Skeletal muscle satellite cell (primary cell): Measurements from ENCODE around the gene APBB2.

ENCODE experiments used
- H3K27me3 ChIP-seq: 2 replicates; pipeline ENCODE4 v1.7.0; 2013; ENCODE audit warnings: low read length; ENCODE audit not compliant: control insufficient read depth, insufficient read depth
- H3K36me3 ChIP-seq: 2 replicates; pipeline ENCODE4 v1.7.0; 2013; ENCODE audit warnings: mild to moderate bottlenecking, control low read depth, low read length; ENCODE audit not compliant: insufficient read depth
- H3K4me1 ChIP-seq: 2 replicates; pipeline ENCODE4 v1.7.0; 2013; ENCODE audit warnings: low read length; ENCODE audit not compliant: control insufficient read depth, insufficient read depth
- H3K4me2 ChIP-seq: 2 replicates; pipeline ENCODE4 v1.7.0; 2013; ENCODE audit warnings: mild to moderate bottlenecking, low read length
- H3K4me3 ChIP-seq: 2 replicates; pipeline ENCODE4 v1.7.0; 2013; ENCODE audit warnings: low read length
- H3K9ac ChIP-seq: 2 replicates; pipeline ENCODE4 v1.7.0; 2013; ENCODE audit warnings: mild to moderate bottlenecking, low read depth, low read length, moderate library complexity
- H3K9me3 ChIP-seq: replicated peaks from 2 replicates; pipeline ENCODE4 v1.7.0; 2013; ENCODE audit warnings: mild to moderate bottlenecking, control low read depth, low read length

Gene APBB2

GRCh38 chr4:40890764-40891163 is 323.6 kb downstream of the APBB2 start:
- Histone ChIP-seq H3K9ac (no peak overlapping the region), H3K36me3 (peaks cover 78% of the 10 kb centered on the region), H3K9me3 (no peaks in the 10 kb centered on the region), H3K4me1 (peaks cover 11% of the 10 kb centered on the region), H3K4me3 (no peak overlapping the region), H3K27me3 (no peaks in the 10 kb centered on the region), H3K4me2 (no peak overlapping the region)

GRCh38 chr4:40890199-40890598 is 324.1 kb downstream of the APBB2 start:
- no peak overlapping the region for H3K4me2 ChIP-seq
- no peak overlapping the region for H3K9ac ChIP-seq
- no peak overlapping the region for H3K4me3 ChIP-seq
- H3K4me1 ChIP-seq, result peaks cover 11% of the 10 kb centered on the region
- peaks cover 78% of the 10 kb centered on the region for H3K36me3 ChIP-seq
- no peaks in the 10 kb centered on the region for H3K27me3 ChIP-seq
- no peaks in the 10 kb centered on the region for H3K9me3 ChIP-seq

- no peak overlapping the region for H3K4me2 ChIP-seq
- peaks cover 74% of the 10 kb centered on the region for H3K36me3 ChIP-seq
- H3K9me3 ChIP-seq, result no peaks in the 10 kb centered on the region
- no peaks in the 10 kb centered on the region for H3K27me3 ChIP-seq
- no peak overlapping the region for H3K4me3 ChIP-seq
- H3K4me1 ChIP-seq, result peaks cover 11% of the 10 kb centered on the region
- H3K9ac ChIP-seq, result no peak overlapping the region
Measured at GRCh38 chr4:40888933-40889332, 325.4 kb downstream of the APBB2 start.

- H3K4me1 ChIP-seq, result peaks cover 11% of the 10 kb centered on the region
- H3K4me2 ChIP-seq, result no peak overlapping the region
- no peak overlapping the region for H3K4me3 ChIP-seq
- H3K9ac ChIP-seq, result no peak overlapping the region
- H3K9me3 ChIP-seq, result no peaks in the 10 kb centered on the region
- peaks cover 71% of the 10 kb centered on the region for H3K36me3 ChIP-seq
- no peaks in the 10 kb centered on the region for H3K27me3 ChIP-seq
Measured at GRCh38 chr4:40887764-40888131, 326.6 kb downstream of the APBB2 start.

- H3K9ac ChIP-seq, result no peak overlapping the region
- H3K4me3 ChIP-seq, result no peak overlapping the region
- H3K27me3 ChIP-seq, result no peaks in the 10 kb centered on the region
- peaks cover 11% of the 10 kb centered on the region for H3K4me1 ChIP-seq
- no peaks in the 10 kb centered on the region for H3K9me3 ChIP-seq
- peaks cover 71% of the 10 kb centered on the region for H3K36me3 ChIP-seq
- no peak overlapping the region for H3K4me2 ChIP-seq
Measured at GRCh38 chr4:40886931-40887763, 327.2 kb downstream of the APBB2 start.

DNA sequence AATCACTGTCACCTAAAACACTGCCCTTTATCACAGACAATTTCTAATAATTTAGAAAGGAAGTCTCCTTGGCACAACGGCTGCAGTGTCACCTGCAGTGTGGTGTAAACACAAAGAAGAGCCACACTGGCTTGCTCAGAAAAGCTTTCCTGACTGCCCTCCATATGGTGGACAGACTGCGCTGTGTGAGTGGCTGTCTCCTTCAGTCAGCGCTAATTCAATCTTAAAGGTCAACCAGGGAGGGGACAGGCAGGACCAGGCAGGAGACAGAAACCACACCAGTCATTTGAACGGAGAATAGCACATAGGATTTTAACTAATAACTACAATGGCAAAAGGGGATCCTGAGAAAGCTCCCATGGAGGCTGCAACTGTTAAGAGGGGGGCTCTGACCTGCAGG is 332.5 kb downstream of the APBB2 start:
- no peak overlapping the region for H3K4me3 ChIP-seq
- no peak overlapping the region for H3K4me2 ChIP-seq
- no peaks in the 10 kb centered on the region for H3K4me1 ChIP-seq
- H3K9me3 ChIP-seq, result no peaks in the 10 kb centered on the region
- H3K27me3 ChIP-seq, result no peaks in the 10 kb centered on the region
- H3K9ac ChIP-seq, result no peak overlapping the region
- peaks cover 78% of the 10 kb centered on the region for H3K36me3 ChIP-seq

- H3K4me1 ChIP-seq, result no peaks in the 10 kb centered on the region
- no peaks in the 10 kb centered on the region for H3K27me3 ChIP-seq
- H3K9ac ChIP-seq, result no peak overlapping the region
- peaks cover 79% of the 10 kb centered on the region for H3K36me3 ChIP-seq
- no peak overlapping the region for H3K4me3 ChIP-seq
- H3K4me2 ChIP-seq, result no peak overlapping the region
- no peaks in the 10 kb centered on the region for H3K9me3 ChIP-seq
Measured at GRCh38 chr4:40881096-40881495, 333.2 kb downstream of the APBB2 start.

GRCh38 chr4:40878548-40879055 is 335.7 kb downstream of the APBB2 start:
- Histone ChIP-seq H3K36me3 (peaks cover 66% of the 10 kb centered on the region), H3K9me3 (no peaks in the 10 kb centered on the region), H3K27me3 (no peaks in the 10 kb centered on the region), H3K4me3 (no peak overlapping the region), H3K4me2 (no peak overlapping the region), H3K4me1 (no peaks in the 10 kb centered on the region), H3K9ac (no peak overlapping the region)

DNA sequence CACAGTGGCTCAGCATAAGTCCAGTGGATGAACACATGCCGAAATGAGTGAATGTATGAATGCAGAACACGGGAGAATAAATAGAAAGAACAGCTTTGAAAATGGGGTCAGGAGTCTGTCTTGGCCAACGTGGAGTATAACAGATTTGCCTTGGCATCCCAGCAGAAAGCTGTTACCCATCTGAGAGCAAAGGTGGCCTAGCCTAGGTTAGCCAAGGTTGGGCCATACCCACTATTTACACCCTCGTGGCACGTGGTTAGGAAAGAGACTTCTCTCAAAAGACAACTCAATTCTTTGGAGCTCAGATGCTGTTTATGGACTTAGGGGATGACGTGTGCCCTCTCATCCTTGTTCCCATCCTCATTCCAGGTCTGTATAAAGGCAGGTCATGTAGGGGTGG is 337.3 kb downstream of the APBB2 start:
- no peaks in the 10 kb centered on the region for H3K4me1 ChIP-seq
- no peak overlapping the region for H3K9ac ChIP-seq
- H3K27me3 ChIP-seq, result no peaks in the 10 kb centered on the region
- peaks cover 62% of the 10 kb centered on the region for H3K36me3 ChIP-seq
- H3K4me3 ChIP-seq, result no peak overlapping the region
- no peaks in the 10 kb centered on the region for H3K9me3 ChIP-seq
- H3K4me2 ChIP-seq, result no peak overlapping the region

DNA sequence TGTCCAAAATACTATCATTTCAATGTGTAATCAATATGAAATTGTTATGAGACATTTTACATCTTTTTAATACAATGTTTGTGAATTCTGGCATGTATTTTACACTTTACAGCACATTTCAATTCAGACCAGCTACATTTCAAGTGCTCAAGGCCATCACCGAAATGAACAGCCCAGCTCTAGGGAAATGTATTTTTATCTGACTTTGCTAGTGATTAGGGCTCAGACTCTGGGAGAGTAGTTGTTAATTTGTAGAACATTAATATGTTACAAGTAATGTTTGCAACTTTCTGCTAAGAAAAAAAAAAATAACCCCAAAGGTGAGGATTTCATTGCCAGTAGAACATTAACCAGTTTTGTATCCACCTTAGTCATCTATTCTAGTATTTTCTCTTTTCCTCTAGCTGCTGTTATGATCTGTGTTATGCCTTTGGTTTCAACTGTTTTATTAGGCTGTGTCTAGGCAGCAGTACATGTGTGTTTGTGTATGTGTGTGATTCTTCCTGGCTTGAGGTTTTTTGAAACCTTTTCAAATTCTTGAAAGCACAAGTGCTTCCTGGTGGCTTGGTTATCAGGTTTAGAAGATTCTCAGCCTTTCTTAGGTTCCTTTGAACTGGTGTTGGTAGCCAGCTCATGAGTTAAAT is 338.7 kb downstream of the APBB2 start:
- no peaks in the 10 kb centered on the region for H3K27me3 ChIP-seq
- H3K9ac ChIP-seq, result no peak overlapping the region
- H3K4me2 ChIP-seq, result no peak overlapping the region
- no peak overlapping the region for H3K4me3 ChIP-seq
- no peaks in the 10 kb centered on the region for H3K4me1 ChIP-seq
- H3K36me3 ChIP-seq, result peaks cover 57% of the 10 kb centered on the region
- H3K9me3 ChIP-seq, result no peaks in the 10 kb centered on the region

DNA sequence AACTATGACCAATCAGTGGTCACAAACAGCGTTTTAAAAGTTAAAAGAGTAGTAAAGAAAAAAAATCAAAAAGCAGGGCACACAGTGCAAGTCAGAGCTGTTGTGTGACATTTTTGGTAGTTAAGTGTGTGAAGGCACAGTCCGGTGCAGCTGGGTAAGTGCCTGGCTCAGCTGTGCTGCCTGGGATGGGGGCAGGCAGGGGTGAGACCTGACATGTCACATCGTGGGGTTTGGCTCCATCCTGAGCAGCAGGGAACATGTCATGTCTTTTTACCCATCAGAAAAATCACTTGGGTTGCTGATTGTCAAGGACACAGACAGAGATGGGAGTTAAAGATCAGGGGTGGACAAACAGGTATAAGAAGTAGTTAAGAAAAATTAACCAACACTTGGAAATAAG is 339.4 kb downstream of the APBB2 start:
- Histone ChIP-seq H3K9ac (no peak overlapping the region), H3K9me3 (no peaks in the 10 kb centered on the region), H3K4me1 (peaks cover 6% of the 10 kb centered on the region), H3K27me3 (no peaks in the 10 kb centered on the region), H3K4me3 (no peak overlapping the region), H3K4me2 (no peak overlapping the region), H3K36me3 (peaks cover 50% of the 10 kb centered on the region)

DNA sequence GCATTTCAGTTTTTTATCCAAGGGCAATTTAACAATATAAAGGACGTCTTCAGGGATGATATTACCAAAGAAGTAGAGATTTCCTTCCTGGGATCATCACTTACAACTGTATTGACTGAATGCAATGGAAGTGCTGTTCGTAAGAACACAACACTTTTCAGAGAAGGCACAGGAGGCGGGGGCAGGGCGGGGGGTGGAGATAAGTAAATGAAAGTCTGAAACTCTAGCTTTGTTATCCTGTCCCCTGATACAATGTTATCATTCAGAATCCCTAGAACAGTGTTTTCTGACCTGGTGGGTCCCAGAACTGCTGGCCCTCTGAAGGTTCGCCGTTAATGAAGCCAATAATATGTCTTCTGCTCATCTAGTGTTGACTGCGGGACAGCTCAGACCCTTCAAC is 340.0 kb downstream of the APBB2 start:
- Histone ChIP-seq H3K4me2 (no peak overlapping the region), H3K9ac (no peak overlapping the region), H3K9me3 (no peaks in the 10 kb centered on the region), H3K36me3 (peaks cover 48% of the 10 kb centered on the region), H3K27me3 (no peaks in the 10 kb centered on the region), H3K4me3 (no peak overlapping the region), H3K4me1 (peaks cover 6% of the 10 kb centered on the region)
